ENCODE measurements around the gene NRP1.

DNA sequence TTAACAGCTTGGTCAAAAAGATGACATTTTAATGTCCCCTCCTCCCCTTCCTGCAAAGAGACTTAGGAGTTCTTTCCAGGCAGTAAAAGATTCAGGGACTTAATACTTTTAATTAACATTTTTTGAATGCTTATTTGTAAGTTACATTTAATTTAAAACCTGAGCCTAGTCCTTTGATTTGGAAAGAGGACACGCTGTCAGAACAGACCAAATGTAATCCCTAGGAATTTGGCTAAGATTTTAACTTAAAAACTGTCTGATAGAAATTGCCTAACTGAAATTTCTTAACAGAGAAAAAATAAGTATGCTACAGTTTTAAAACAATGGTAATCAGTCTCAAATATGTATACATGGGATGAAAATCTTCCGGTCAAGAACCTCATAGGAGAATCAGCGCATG, 98.5 kb downstream of the NRP1 start:
- TF ChIP-seq, protein P1, sequence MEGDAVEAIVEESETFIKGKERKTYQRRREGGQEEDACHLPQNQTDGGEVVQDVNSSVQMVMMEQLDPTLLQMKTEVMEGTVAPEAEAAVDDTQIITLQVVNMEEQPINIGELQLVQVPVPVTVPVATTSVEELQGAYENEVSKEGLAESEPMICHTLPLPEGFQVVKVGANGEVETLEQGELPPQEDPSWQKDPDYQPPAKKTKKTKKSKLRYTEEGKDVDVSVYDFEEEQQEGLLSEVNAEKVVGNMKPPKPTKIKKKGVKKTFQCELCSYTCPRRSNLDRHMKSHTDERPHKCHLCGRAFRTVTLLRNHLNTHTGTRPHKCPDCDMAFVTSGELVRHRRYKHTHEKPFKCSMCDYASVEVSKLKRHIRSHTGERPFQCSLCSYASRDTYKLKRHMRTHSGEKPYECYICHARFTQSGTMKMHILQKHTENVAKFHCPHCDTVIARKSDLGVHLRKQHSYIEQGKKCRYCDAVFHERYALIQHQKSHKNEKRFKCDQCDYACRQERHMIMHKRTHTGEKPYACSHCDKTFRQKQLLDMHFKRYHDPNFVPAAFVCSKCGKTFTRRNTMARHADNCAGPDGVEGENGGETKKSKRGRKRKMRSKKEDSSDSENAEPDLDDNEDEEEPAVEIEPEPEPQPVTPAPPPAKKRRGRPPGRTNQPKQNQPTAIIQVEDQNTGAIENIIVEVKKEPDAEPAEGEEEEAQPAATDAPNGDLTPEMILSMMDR (IDR thresholded peaks at IDR 0.05; ENCODE audit: low read length): no peak
- no peak for TF ChIP-seq EZH2 (optimal IDR thresholded peaks at IDR 0.05; ENCODE audit: low read depth, low read length)
